ENCODE data around the gene CAVIN3. TPM values are rescaled to one million over a fixed set of nuclear protein-coding genes. Genes with fewer than 3 reads are reported as not detected.

CAVIN3 gene
- total and polyA plus RNA-seq, 2 of the 4 experiments (the other 2 are of a cell fraction): 112 to 185 TPM

- Histone ChIP-seq H3K27ac (ENCODE audit: insufficient read depth, low read length) (peak overlapping the region; percentile 99), H3K9ac (ENCODE audit: low read depth, low read length) (peak overlapping the region; percentile 62), H3K36me3 (ENCODE audit: control insufficient read depth, insufficient read depth, low read length) (peaks cover 6% of the 10 kb centered on the region), H3K9me3 (ENCODE audit: control insufficient read depth, insufficient read depth, low read length) (no peaks in the 10 kb centered on the region), H2BK20ac (ENCODE audit: low read depth, low read length) (peak overlapping the region; percentile 93), H3K9me1 (ENCODE audit: insufficient read depth, low read length) (peaks cover 4% of the 10 kb centered on the region), H2BK120ac (ENCODE audit: low read depth, low read length) (peak overlapping the region; percentile 97), H2AK9ac (replicated peaks; ENCODE audit: low read depth, low read length, poor library complexity) (peak overlapping the region; percentile 100), H3K56ac (ENCODE audit: extremely low read depth, insufficient read depth, low read length) (peak overlapping the region; percentile 86), H2BK15ac (ENCODE audit: low read depth, low read length) (peak overlapping the region; percentile 92; the same call in 2 of the 3 replicates), H4K8ac (ENCODE audit: low read depth in 2 of 2, low read length in 2 of 2) (peak overlapping the region; percentile 94 to 96), H3K79me1 (ENCODE audit: low read depth in 1 of 2, low read length in 2 of 2) (peaks cover 12 to 22% of the 10 kb centered on the region in 2 experiments; a peak in 3 of 4 replicates), H3K23ac (ENCODE audit: low read depth, low read length) (peak overlapping the region; percentile 96), H3K4ac (ENCODE audit: low read depth, low read length) (peak overlapping the region; percentile 97), H4K91ac (ENCODE audit: insufficient read depth, low read depth, low read length) (peak overlapping the region; percentile 93), H3K18ac (ENCODE audit: low read depth, low read length) (peak overlapping the region; percentile 76), H3K4me3 (ENCODE audit: insufficient read depth, low read depth, low read length) (no peak overlapping the region), H3K27me3 (ENCODE audit: control insufficient read depth, insufficient read depth, low read length) (no peaks in the 10 kb centered on the region), H4K5ac (ENCODE audit: low read depth, low read length) (peak overlapping the region; percentile 51), H4K20me1 (ENCODE audit: insufficient read depth, low read length) (no peaks in the 10 kb centered on the region), H3K14ac (replicated peaks; ENCODE audit: low read depth, low read length) (peak overlapping the region; percentile 94), H2AK5ac (ENCODE audit: low read depth, low read length) (peak overlapping the region; percentile 96), H3K4me1 (ENCODE audit: control insufficient read depth, insufficient read depth, low read length) (peaks cover 15% of the 10 kb centered on the region), H3K4me2 (ENCODE audit: low read depth, low read length) (peak overlapping the region; percentile 65), H2AFZ (replicated peaks; ENCODE audit: low read length, poor library complexity) (no peak overlapping the region), H2BK5ac (ENCODE audit: low read depth, low read length, poor library complexity, severe bottlenecking) (peak overlapping the region; percentile 97)
- POLR2A ChIA-PET (ENCODE audit: unreplicated experiment): no interaction called here
- intact Hi-C loops (cut with micrococcal nuclease) (loop anchor here (2.0 kb wide), 1 partner anchor 31 kb away; no protein-coding TSS in a partner anchor), in situ Hi-C loops (cut with MboI; ENCODE audit: low sequenced_read_pairs) (loop anchor here (25.0 kb wide), 1 partner anchor 709 kb away; no protein-coding TSS in a partner anchor), dilution Hi-C loops (cut with HindIII; ENCODE audit: low sequenced_read_pairs, unreplicated experiment) (no loop called here)
- no TSS peak for BruUV-seq (replicated peaks)
- TF ChIP-seq MXI1 (IDR thresholded peaks at IDR 0.05; ENCODE audit: borderline replicate concordance, low read depth, low read length): no peak
- TF ChIP-seq USF2 (IDR thresholded peaks at IDR 0.05; ENCODE audit: low read depth, low read length): no peak
- TF ChIP-seq CTCF (conservative IDR thresholded peaks at IDR 0.05; ENCODE audit: low read depth, low read length): no peak
- no peak for TF ChIP-seq POLR2A (IDR thresholded peaks at IDR 0.05; ENCODE audit: low read depth, low read length)
- no peak for TF ChIP-seq NFE2L2 (IDR thresholded peaks at IDR 0.05; ENCODE audit: low read depth, low read length)
- no peak for TF ChIP-seq RCOR1 (IDR thresholded peaks at IDR 0.05; ENCODE audit: insufficient replicate concordance, low read length)
- no peak for TF ChIP-seq RAD21 (IDR thresholded peaks at IDR 0.05; ENCODE audit: low read length)
- TF ChIP-seq CHD1 (IDR thresholded peaks at IDR 0.05; ENCODE audit: low read depth, low read length): no peak
- no peak for TF ChIP-seq SMC3 (IDR thresholded peaks at IDR 0.05; ENCODE audit: low read depth, low read length)
- TF ChIP-seq CEBPB (IDR thresholded peaks at IDR 0.05; ENCODE audit: low read depth, low read length): no peak
- no peak for TF ChIP-seq RFX5 (IDR thresholded peaks at IDR 0.05; ENCODE audit: low read depth, low read length)
- no peak for TF ChIP-seq FOS (IDR thresholded peaks at IDR 0.05; ENCODE audit: low read depth, low read length)
- no peak for TF ChIP-seq MAZ (IDR thresholded peaks at IDR 0.05; ENCODE audit: borderline replicate concordance, low read depth, low read length)
- no peak for TF ChIP-seq BHLHE40 (IDR thresholded peaks at IDR 0.05; ENCODE audit: low read depth, low read length)
- ATAC-seq (ENCODE audit: low read depth) (no peak), DNase-seq (no peak)
- CTCF ChIA-PET: interaction anchor here (2.2 kb wide), 1 partner anchor 32 kb away, joined by 18 read pairs; no protein-coding TSS in a partner anchor
- 81% methylated on average over 7 of the region's 12 CpGs; no CpG with 5 or more reads in 1 of the 2 experiments for WGBS, 2 experiments (ENCODE audit: extremely low coverage in 2 of 2, insufficient read length in 1 of 2)
These were observed 1.1 kb upstream of the CAVIN3 start for GRCh38 chr11:6321356-6321755.
